ENCODE measurements around the gene FAM118B.
"Not testable (repeated sequence)": the region's sequence is repeated elsewhere in the genome, so short reads cannot be mapped to it uniquely, and the experiment has no call there.

The FAM118B gene

GRCh38 chr11:126290887-126291286 lies 79.3 kb downstream of the FAM118B start:
- peaks cover 4% of the 10 kb centered on the region for H3K36me3 ChIP-seq (ENCODE audit: control insufficient read depth, insufficient read depth, low read length)
- H3K9ac ChIP-seq (ENCODE audit: low read length) = no peak overlapping the region
- H3K4me3 ChIP-seq (ENCODE audit: low read length) = no peak overlapping the region
- no peaks in the 10 kb centered on the region for H3K9me3 ChIP-seq (ENCODE audit: control insufficient read depth, low read length)
- no peaks in the 10 kb centered on the region for H3K4me1 ChIP-seq (ENCODE audit: control insufficient read depth, insufficient read depth, low read length)
- no peaks in the 10 kb centered on the region for H3K27me3 ChIP-seq (ENCODE audit: control insufficient read depth, insufficient read depth, low read length)

- Histone ChIP-seq H3K27me3 (ENCODE audit: control insufficient read depth, insufficient read depth, low read length) (no peaks in the 10 kb centered on the region), H3K36me3 (ENCODE audit: control insufficient read depth, insufficient read depth, low read length) (peaks cover 4% of the 10 kb centered on the region), H3K9ac (ENCODE audit: low read length) (no peak overlapping the region), H3K9me3 (ENCODE audit: control insufficient read depth, low read length) (no peaks in the 10 kb centered on the region), H3K4me1 (ENCODE audit: control insufficient read depth, insufficient read depth, low read length) (no peaks in the 10 kb centered on the region), H3K4me3 (ENCODE audit: low read length) (no peak overlapping the region)
Measured at GRCh38 chr11:126293726-126294125, 82.1 kb downstream of the FAM118B start.

- H3K4me1 ChIP-seq (ENCODE audit: control insufficient read depth, insufficient read depth, low read length) = no peaks in the 10 kb centered on the region
- no peak overlapping the region for H3K4me3 ChIP-seq (ENCODE audit: low read length)
- no peak overlapping the region for H3K9ac ChIP-seq (ENCODE audit: low read length)
- H3K27me3 ChIP-seq (ENCODE audit: control insufficient read depth, insufficient read depth, low read length) = no peaks in the 10 kb centered on the region
- H3K9me3 ChIP-seq (ENCODE audit: control insufficient read depth, low read length) = no peaks in the 10 kb centered on the region
- peaks cover 4% of the 10 kb centered on the region for H3K36me3 ChIP-seq (ENCODE audit: control insufficient read depth, insufficient read depth, low read length)
Measured at GRCh38 chr11:126297004-126297403, 85.4 kb downstream of the FAM118B start.

- Histone ChIP-seq H3K9me3 (ENCODE audit: control insufficient read depth, low read length) (no peaks in the 10 kb centered on the region), H3K27me3 (ENCODE audit: control insufficient read depth, insufficient read depth, low read length) (no peaks in the 10 kb centered on the region), H3K36me3 (ENCODE audit: control insufficient read depth, insufficient read depth, low read length) (no peaks in the 10 kb centered on the region), H3K4me3 (ENCODE audit: low read length) (peak within 1 kb of the TSS; percentile 94), H3K9ac (ENCODE audit: low read length) (peak within 1 kb of the TSS; percentile 90), H3K4me1 (ENCODE audit: control insufficient read depth, insufficient read depth, low read length) (peaks cover 5% of the 10 kb centered on the region)
Measured at GRCh38 chr11:126303623-126304456, 92.3 kb downstream of the FAM118B start, which contains the start of gene DCPS. Gene DCPS (plus strand): TSS chr11:126304060. CDS start chr11:126304081, 21 bp downstream.

GRCh38 chr11:126304457-126305075 lies 93.0 kb downstream of the FAM118B start:
- Histone ChIP-seq H3K4me1 (ENCODE audit: control insufficient read depth, insufficient read depth, low read length) (peaks cover 5% of the 10 kb centered on the region), H3K27me3 (ENCODE audit: control insufficient read depth, insufficient read depth, low read length) (no peaks in the 10 kb centered on the region), H3K36me3 (ENCODE audit: control insufficient read depth, insufficient read depth, low read length) (no peaks in the 10 kb centered on the region), H3K4me3 (ENCODE audit: low read length) (peak overlapping the region; percentile 12), H3K9me3 (ENCODE audit: control insufficient read depth, low read length) (no peaks in the 10 kb centered on the region), H3K9ac (ENCODE audit: low read length) (peak overlapping the region; percentile 90)

DNA sequence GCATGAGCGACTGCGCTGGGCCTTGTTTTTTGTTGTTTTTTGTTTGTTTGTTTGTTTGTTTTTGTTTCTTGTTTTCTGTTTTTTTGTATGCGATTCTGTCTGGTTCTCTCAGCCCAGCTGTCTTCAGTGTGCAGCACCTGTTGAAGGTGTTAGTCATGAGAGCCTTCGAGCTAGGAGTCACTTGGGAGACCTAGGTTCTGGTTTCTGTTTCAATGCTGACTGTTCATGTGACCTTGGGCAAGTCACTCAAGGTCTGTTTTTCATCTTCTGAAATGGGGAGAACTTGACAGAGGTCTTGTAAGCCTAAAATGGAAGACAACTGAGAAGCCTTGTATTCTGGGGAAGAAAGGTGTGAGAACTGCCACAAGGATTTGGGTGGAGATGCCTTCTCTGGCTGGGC lies 94.1 kb downstream of the FAM118B start:
- Histone ChIP-seq H3K36me3 (ENCODE audit: control insufficient read depth, insufficient read depth, low read length) (no peaks in the 10 kb centered on the region), H3K27me3 (ENCODE audit: control insufficient read depth, insufficient read depth, low read length) (no peaks in the 10 kb centered on the region), H3K9me3 (ENCODE audit: control insufficient read depth, low read length) (no peaks in the 10 kb centered on the region), H3K4me1 (ENCODE audit: control insufficient read depth, insufficient read depth, low read length) (peaks cover 11% of the 10 kb centered on the region), H3K9ac (ENCODE audit: low read length) (no peak overlapping the region), H3K4me3 (ENCODE audit: low read length) (no peak overlapping the region)

DNA sequence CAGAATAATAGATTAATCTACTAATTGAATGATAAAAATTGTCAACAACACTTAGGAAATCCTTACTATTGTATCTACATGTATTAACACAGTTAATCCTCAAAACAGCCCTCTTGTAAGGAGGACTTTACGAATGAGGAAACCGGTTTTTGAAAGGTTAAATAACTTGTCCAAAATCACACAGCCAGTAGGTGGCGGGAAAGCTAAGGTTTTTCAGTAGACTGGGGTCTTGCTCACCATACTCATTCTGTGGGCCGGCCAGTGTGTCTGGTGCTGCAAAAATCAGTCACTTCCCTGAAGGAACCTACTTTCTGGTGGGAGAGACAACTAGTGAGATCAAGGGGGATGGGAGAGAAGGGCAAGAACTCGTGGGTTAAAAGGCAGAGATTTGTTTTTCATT lies 96.1 kb downstream of the FAM118B start:
- Histone ChIP-seq H3K9ac (ENCODE audit: low read length) (no peak overlapping the region), H3K27me3 (ENCODE audit: control insufficient read depth, insufficient read depth, low read length) (no peaks in the 10 kb centered on the region), H3K36me3 (ENCODE audit: control insufficient read depth, insufficient read depth, low read length) (no peaks in the 10 kb centered on the region), H3K4me1 (ENCODE audit: control insufficient read depth, insufficient read depth, low read length) (peaks cover 15% of the 10 kb centered on the region), H3K9me3 (ENCODE audit: control insufficient read depth, low read length) (no peaks in the 10 kb centered on the region), H3K4me3 (ENCODE audit: low read length) (no peak overlapping the region)

DNA sequence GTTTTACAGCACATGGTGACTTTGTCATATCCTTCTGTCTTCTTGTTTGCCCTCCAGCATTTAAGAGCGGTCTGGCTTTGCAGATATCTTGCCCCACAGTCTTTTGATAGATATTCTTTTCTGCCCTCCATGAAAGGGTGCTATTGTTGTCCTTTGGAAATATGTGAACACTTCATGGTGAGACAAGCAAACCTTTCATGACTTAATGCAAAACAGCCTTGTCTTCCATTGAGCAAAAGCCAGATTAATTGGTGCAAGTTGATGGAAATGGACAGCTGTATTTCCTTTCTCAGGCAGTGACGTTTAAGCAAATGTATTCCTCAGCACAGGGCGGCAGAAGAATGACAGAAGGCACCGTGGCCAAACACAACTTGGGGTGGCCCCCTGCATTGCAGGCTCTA lies 96.7 kb downstream of the FAM118B start:
- Histone ChIP-seq H3K9ac (ENCODE audit: low read length) (no peak overlapping the region), H3K4me1 (ENCODE audit: control insufficient read depth, insufficient read depth, low read length) (peaks cover 21% of the 10 kb centered on the region), H3K4me3 (ENCODE audit: low read length) (no peak overlapping the region), H3K36me3 (ENCODE audit: control insufficient read depth, insufficient read depth, low read length) (no peaks in the 10 kb centered on the region), H3K27me3 (ENCODE audit: control insufficient read depth, insufficient read depth, low read length) (no peaks in the 10 kb centered on the region), H3K9me3 (ENCODE audit: control insufficient read depth, low read length) (no peaks in the 10 kb centered on the region)

GRCh38 chr11:126308771-126309170 lies 97.2 kb downstream of the FAM118B start:
- H3K36me3 ChIP-seq (ENCODE audit: control insufficient read depth, insufficient read depth, low read length); H3K9ac ChIP-seq (ENCODE audit: low read length); H3K4me3 ChIP-seq (ENCODE audit: low read length); H3K27me3 ChIP-seq (ENCODE audit: control insufficient read depth, insufficient read depth, low read length); H3K9me3 ChIP-seq (ENCODE audit: control insufficient read depth, low read length): not testable (repeated sequence)
- H3K4me1 ChIP-seq (ENCODE audit: control insufficient read depth, insufficient read depth, low read length) = peaks cover 24% of the 10 kb centered on the region

DNA sequence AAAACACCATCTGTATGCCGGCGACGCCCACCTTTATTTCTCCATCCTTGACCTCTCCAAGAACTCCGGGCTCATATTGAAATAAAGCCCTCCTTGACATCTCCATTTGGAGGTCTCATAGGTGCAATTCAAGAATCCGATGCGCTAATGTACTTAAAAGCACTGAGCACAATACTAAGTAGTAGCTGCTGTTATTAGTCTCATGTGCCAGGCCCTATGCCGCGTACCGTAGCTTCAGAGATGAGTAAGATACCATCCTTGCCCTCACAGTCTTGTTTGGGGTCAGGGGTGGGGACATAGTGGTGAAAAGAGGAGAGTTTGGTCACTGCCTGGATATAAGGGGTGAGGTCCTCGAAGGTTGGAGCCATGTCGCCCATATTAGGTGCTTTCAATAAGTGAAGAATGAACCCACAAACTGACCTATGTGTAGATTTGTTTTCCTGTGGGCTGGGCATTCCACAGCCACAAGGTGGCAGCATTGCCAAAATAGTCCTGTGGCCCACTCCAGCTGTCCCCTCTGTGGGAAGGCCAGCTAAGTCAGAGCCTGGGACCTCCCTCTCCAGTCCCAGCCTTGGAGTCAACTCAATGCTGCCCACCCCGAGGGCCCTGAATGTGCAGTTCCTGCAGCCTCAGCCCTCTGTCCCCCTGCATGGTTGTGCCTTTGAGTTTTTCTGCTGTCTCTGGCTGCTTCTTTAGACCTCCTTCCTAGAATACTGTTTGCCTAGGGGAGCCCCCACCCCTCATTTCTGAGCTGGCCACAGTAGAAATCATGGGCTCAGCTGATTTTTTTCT lies 98.8 kb downstream of the FAM118B start:
- H3K36me3 ChIP-seq (ENCODE audit: control insufficient read depth, insufficient read depth, low read length) = no peaks in the 10 kb centered on the region
- no peaks in the 10 kb centered on the region for H3K27me3 ChIP-seq (ENCODE audit: control insufficient read depth, insufficient read depth, low read length)
- peaks cover 19% of the 10 kb centered on the region for H3K4me1 ChIP-seq (ENCODE audit: control insufficient read depth, insufficient read depth, low read length)
- no peak overlapping the region for H3K9ac ChIP-seq (ENCODE audit: low read length)
- H3K4me3 ChIP-seq (ENCODE audit: low read length) = no peak overlapping the region
- no peaks in the 10 kb centered on the region for H3K9me3 ChIP-seq (ENCODE audit: control insufficient read depth, low read length)

GRCh38 chr11:126310992-126311310 lies 99.4 kb downstream of the FAM118B start:
- H3K4me1 ChIP-seq (ENCODE audit: control insufficient read depth, insufficient read depth, low read length) = peaks cover 19% of the 10 kb centered on the region
- no peak overlapping the region for H3K9ac ChIP-seq (ENCODE audit: low read length)

More at GRCh38 chr11:126310992-126311310, 99.4 kb downstream of the FAM118B start:
- Histone ChIP-seq H3K4me3 (ENCODE audit: low read length) (no peak overlapping the region), H3K36me3 (ENCODE audit: control insufficient read depth, insufficient read depth, low read length) (no peaks in the 10 kb centered on the region), H3K27me3 (ENCODE audit: control insufficient read depth, insufficient read depth, low read length) (no peaks in the 10 kb centered on the region), H3K9me3 (ENCODE audit: control insufficient read depth, low read length) (no peaks in the 10 kb centered on the region)
